HepG2 (cell line): ENCODE results near the gene FLAD1. TPM values are rescaled to one million over a fixed set of nuclear protein-coding genes. Genes with fewer than 3 reads are reported as not detected.

Source experiments
- EED ChIP-seq: sonication (generic); formaldehyde crosslinking; IDR thresholded peaks from 2 replicates; pipeline ENCODE4 v1.5.0; 2020; ENCODE audit warnings: mild to moderate bottlenecking, missing genetic modification reagents
- ELF3 ChIP-seq: IDR thresholded peaks from 2 replicates; pipeline ENCODE4 v1.6.1; 2016; ENCODE audit warnings: missing genetic modification reagents, missing compliant biosample characterization
- JARID2 ChIP-seq: sonication (generic); formaldehyde crosslinking; IDR thresholded peaks from 2 replicates; pipeline ENCODE4 v1.8.1; 2023; ENCODE audit warnings: missing genetic modification reagents, inconsistent platforms; ENCODE audit not compliant: insufficient replicate concordance
- PHF21A ChIP-seq: sonication (generic); formaldehyde crosslinking; IDR thresholded peaks from 2 replicates; pipeline ENCODE4 v1.5.0; 2020; ENCODE audit warnings: mild to moderate bottlenecking, missing genetic modification reagents
- PHF5A ChIP-seq: IDR thresholded peaks from one replicate; pipeline ENCODE4 v1.6.1; 2018; ENCODE audit warnings: low read depth, missing genetic modification reagents; ENCODE audit not compliant: unreplicated experiment
- RARA ChIP-seq: IDR thresholded peaks from 2 replicates; pipeline ENCODE4 v1.6.1; 2016; ENCODE audit warnings: missing genetic modification reagents, missing compliant biosample characterization
- SATB2 ChIP-seq: sonication (generic); formaldehyde crosslinking; IDR thresholded peaks from 2 replicates; pipeline ENCODE4 v1.5.0; 2020; ENCODE audit warnings: missing genetic modification reagents
- TRIM24 ChIP-seq: sonication (generic); formaldehyde crosslinking; IDR thresholded peaks from 2 replicates; pipeline ENCODE4 v1.8.0; 2022; ENCODE audit warnings: mild to moderate bottlenecking, missing genetic modification reagents
- ZBTB26 ChIP-seq: IDR thresholded peaks from 2 replicates; pipeline ENCODE4 v1.6.1; 2016; ENCODE audit warnings: missing compliant biosample characterization, missing genetic modification reagents, borderline replicate concordance
- ZHX1 ChIP-seq: sonication (generic); formaldehyde crosslinking; IDR thresholded peaks from 2 replicates; pipeline ENCODE4 v1.8.1; 2022; ENCODE audit warnings: low read depth, mild to moderate bottlenecking, missing genetic modification reagents
- ZNF143 ChIP-seq: sonication (generic); formaldehyde crosslinking; IDR thresholded peaks from 2 replicates; pipeline ENCODE4 v1.4.0; 2020; ENCODE audit warnings: missing genetic modification reagents
- ZNF24 ChIP-seq: fragments of 450-650 bp; IDR thresholded peaks from 2 replicates; pipeline ENCODE4 v1.6.1; 2017; ENCODE audit warnings: antibody characterized with exemption, mild to moderate bottlenecking
- ZNF280D ChIP-seq: sonication (generic); formaldehyde crosslinking; IDR thresholded peaks from 2 replicates; pipeline ENCODE4 v1.5.1; 2020; ENCODE audit warnings: mild to moderate bottlenecking, missing genetic modification reagents
- ZNF431 ChIP-seq: sonication (generic); formaldehyde crosslinking; IDR thresholded peaks from 2 replicates; pipeline ENCODE4 v1.9.0; 2022; ENCODE audit warnings: missing genetic modification reagents, low read depth, mild to moderate bottlenecking, borderline replicate concordance
- ZNF543 ChIP-seq: sonication (generic); formaldehyde crosslinking; IDR thresholded peaks from 2 replicates; pipeline ENCODE4 v1.4.0; 2020; ENCODE audit warnings: mild to moderate bottlenecking, missing genetic modification reagents
- ZNF556 ChIP-seq: sonication (generic); formaldehyde crosslinking; IDR thresholded peaks from 2 replicates; pipeline ENCODE4 v1.4.0; 2020; ENCODE audit warnings: mild to moderate bottlenecking, missing genetic modification reagents, borderline replicate concordance
- ZNF589 ChIP-seq: sonication (generic); formaldehyde crosslinking; conservative IDR thresholded peaks from 2 replicates; pipeline ENCODE4 v1.8.0; 2022; ENCODE audit warnings: mild to moderate bottlenecking, moderate library complexity, missing genetic modification reagents
- ZNF619 ChIP-seq: sonication (generic); formaldehyde crosslinking; IDR thresholded peaks from 2 replicates; pipeline ENCODE4 v1.4.0; 2020; ENCODE audit warnings: mild to moderate bottlenecking, missing genetic modification reagents
- ZNF75D ChIP-seq: sonication (generic); formaldehyde crosslinking; IDR thresholded peaks from 2 replicates; pipeline ENCODE4 v1.8.1; 2023; ENCODE audit warnings: missing genetic modification reagents, mild to moderate bottlenecking, borderline replicate concordance
- polyA plus RNA-seq, 8 experiments: library from polyadenylated mRNA; depleted of rRNA in 3 of 8; stranded (reverse) in 7 of 8; unstranded in 1 of 8; fragments of >200 nt; fragmentation: Illumina TruSeq in 4 of 8; extraction: Trizol in 4 of 8; gene quantifications; 2 replicates each; pipeline versions ENCODE4 v1.2.1 to v1.2.3, GENCODE V29; 2011 to 2016; ENCODE audit warnings: low read depth in 4 of 8, missing spikeins in 1 of 8, mixed read lengths in 1 of 8; ENCODE audit not compliant: insufficient read depth in 1 of 8
- total RNA-seq, 5 experiments: library from RNA; depleted of rRNA; stranded (reverse); fragments of >200 nt; fragmentation: Illumina TruSeq; extraction: Trizol; gene quantifications; 2 replicates each; pipeline ENCODE4 v1.2.3, GENCODE V29; 2016; ENCODE audit warnings: low read depth in 1 of 5
- TF ChIP-seq, protein P1 (sequence below), 2 experiments: sonication (generic) in 1 of 2; formaldehyde crosslinking in 1 of 2; IDR thresholded peaks; 2 replicates each; pipeline versions ENCODE4 v1.5.1 to v1.6.1; 2011 to 2020; ENCODE audit warnings: borderline replicate concordance in 1 of 2, low read depth in 1 of 2, low read length in 1 of 2, mild to moderate bottlenecking in 1 of 2, missing genetic modification reagents in 1 of 2, moderate library complexity in 1 of 2

Gene FLAD1
- total and polyA plus RNA-seq, 2 of the 13 experiments (the other 11 are each of a cell fraction or from before 2014, with no cell fraction given): 25.9 to 32.8 TPM

DNA sequence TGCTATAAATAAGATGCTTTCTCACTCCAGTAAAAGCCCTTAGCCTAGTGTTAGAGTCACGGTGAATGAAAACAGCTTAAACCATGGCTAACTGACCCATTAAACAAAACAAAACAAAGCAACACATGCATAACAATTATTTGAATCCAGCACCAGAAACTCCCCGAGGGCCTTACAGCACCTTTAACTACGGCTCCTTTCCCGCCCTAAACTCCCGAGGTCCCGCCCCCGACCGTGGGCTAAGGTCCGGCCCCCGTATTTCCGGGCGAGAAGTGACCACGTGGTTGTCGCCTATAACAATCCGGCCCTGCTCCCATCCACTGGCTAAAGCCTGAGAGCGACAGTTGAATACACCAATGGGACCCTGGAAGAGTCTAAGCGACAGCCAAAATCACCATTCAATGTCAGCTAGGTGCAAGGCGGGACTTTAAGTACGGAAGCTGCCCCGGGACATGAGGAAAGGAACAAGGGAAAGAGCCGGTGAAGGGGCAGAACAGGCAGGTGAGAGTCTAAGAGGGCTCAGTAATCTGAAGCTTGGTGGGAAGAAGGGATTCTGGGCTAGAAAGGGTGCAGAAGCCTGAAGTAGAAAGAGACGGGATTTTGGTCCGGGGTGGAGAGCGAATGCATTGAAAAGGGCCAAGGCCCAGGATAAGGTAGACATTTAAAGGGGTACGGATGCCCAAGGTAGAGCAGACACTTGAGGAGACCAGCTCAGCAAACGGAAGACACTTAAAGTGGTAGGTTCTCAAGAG, at the start of gene FLAD1 (continued):
- TF ChIP-seq, protein P1, sequence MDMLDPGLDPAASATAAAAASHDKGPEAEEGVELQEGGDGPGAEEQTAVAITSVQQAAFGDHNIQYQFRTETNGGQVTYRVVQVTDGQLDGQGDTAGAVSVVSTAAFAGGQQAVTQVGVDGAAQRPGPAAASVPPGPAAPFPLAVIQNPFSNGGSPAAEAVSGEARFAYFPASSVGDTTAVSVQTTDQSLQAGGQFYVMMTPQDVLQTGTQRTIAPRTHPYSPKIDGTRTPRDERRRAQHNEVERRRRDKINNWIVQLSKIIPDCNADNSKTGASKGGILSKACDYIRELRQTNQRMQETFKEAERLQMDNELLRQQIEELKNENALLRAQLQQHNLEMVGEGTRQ (IDR thresholded peaks at IDR 0.05; ENCODE audit: low read depth, low read length): peak; percentile 78
- TF ChIP-seq, protein P1 (CRISPR knock-in tag; IDR thresholded peaks at IDR 0.05; ENCODE audit: borderline replicate concordance): peak; percentile 93; the same call in 1 of the 2 replicates
- TF ChIP-seq RARA (CRISPR knock-in tag) (no peak), ZNF556 (no peak; the same call in 1 of the 2 replicates), ZNF24 (no peak), ELF3 (CRISPR knock-in tag) (peak; percentile 68), ZNF589 (CRISPR knock-in tag) (no peak), SATB2 (CRISPR knock-in tag) (no peak), PHF21A (CRISPR knock-in tag) (peak; percentile 71), ZNF280D (CRISPR knock-in tag) (no peak), ZNF431 (CRISPR knock-in tag) (no peak), ZNF75D (CRISPR knock-in tag) (no peak), ZNF143 (CRISPR knock-in tag) (no peak), ZNF543 (CRISPR knock-in tag) (no peak), EED (CRISPR knock-in tag) (no peak), PHF5A (CRISPR knock-in tag) (no peak), ZHX1 (no peak), ZBTB26 (CRISPR knock-in tag) (peak; percentile 54; the same call in 1 of the 2 replicates), ZNF619 (no peak), JARID2 (CRISPR knock-in tag) (no peak), TRIM24 (CRISPR knock-in tag) (no peak)
